H1 (cell line): Measurements from ENCODE around the gene SHMT2.

Source experiments
- EZH2 ChIP-seq: fragments of 200-600 bp; sonication (generic); IDR thresholded peaks from 2 replicates; pipeline ENCODE4 v1.7.1; 2012; ENCODE audit warnings: low read depth, mild to moderate bottlenecking, moderate library complexity, low read length, inconsistent platforms; ENCODE audit not compliant: severe bottlenecking
- GABPA ChIP-seq: IDR thresholded peaks from 2 replicates; pipeline ENCODE4 v1.6.1; 2011; ENCODE audit warnings: mild to moderate bottlenecking, low read length, moderate library complexity, borderline replicate concordance; ENCODE audit not compliant: insufficient read depth
- POLR2A ChIP-seq, 2 experiments: IDR thresholded peaks; 1 replicate in 1 of 2; 2 replicates in 1 of 2; pipeline ENCODE4 v1.6.1; 2011; ENCODE audit warnings: low read depth in 2 of 2, low read length in 2 of 2, mild to moderate bottlenecking in 2 of 2; ENCODE audit errors: control extremely low read depth in 1 of 2
- POLR2AphosphoS5 ChIP-seq: IDR thresholded peaks from 2 replicates; pipeline ENCODE4 v1.6.1; 2011; ENCODE audit warnings: low read depth, low read length
- RAD21 ChIP-seq, 2 experiments: IDR thresholded peaks in 1 of 2; conservative IDR thresholded peaks in 1 of 2; 2 replicates each; pipeline ENCODE4 v1.6.1; 2011; ENCODE audit warnings: low read depth in 2 of 2, low read length in 2 of 2, improper control_type of control experiment in 1 of 2, inconsistent platforms in 1 of 2, mild to moderate bottlenecking in 1 of 2, moderate library complexity in 1 of 2
- RNF2 ChIP-seq: fragments of 200-900, 300-1000 bp; sonication (generic); IDR thresholded peaks from 2 replicates; pipeline ENCODE4 v1.7.1; 2016; ENCODE audit warnings: borderline replicate concordance, low read depth, mild to moderate bottlenecking, antibody characterized with exemption, low read length; ENCODE audit not compliant: poor library complexity, severe bottlenecking; ENCODE audit errors: missing control alignments
- USF2 ChIP-seq: IDR thresholded peaks from 2 replicates; pipeline ENCODE4 v1.6.1; 2011; ENCODE audit warnings: low read length, improper control_type of control experiment
- ZNF274 ChIP-seq: IDR thresholded peaks from 2 replicates; pipeline ENCODE4 v1.7.0; 2012; ENCODE audit warnings: low read length, borderline replicate concordance; ENCODE audit errors: extremely low read depth
- TF ChIP-seq, protein P1 (sequence below): IDR thresholded peaks from 2 replicates; pipeline ENCODE4 v1.6.1; 2012; ENCODE audit warnings: inconsistent platforms
- TF ChIP-seq, protein P2 (sequence below), 3 experiments: IDR thresholded peaks; 1 replicate in 2 of 3; 2 replicates in 1 of 3; pipeline versions ENCODE4 v1.5.1 to v1.6.1; 2011; ENCODE audit warnings: low read length in 3 of 3, mild to moderate bottlenecking in 3 of 3, inconsistent platforms in 2 of 3, low read depth in 1 of 3, moderate library complexity in 1 of 3; ENCODE audit not compliant: insufficient read depth in 1 of 3; ENCODE audit errors: control extremely low read depth in 1 of 3

DNA sequence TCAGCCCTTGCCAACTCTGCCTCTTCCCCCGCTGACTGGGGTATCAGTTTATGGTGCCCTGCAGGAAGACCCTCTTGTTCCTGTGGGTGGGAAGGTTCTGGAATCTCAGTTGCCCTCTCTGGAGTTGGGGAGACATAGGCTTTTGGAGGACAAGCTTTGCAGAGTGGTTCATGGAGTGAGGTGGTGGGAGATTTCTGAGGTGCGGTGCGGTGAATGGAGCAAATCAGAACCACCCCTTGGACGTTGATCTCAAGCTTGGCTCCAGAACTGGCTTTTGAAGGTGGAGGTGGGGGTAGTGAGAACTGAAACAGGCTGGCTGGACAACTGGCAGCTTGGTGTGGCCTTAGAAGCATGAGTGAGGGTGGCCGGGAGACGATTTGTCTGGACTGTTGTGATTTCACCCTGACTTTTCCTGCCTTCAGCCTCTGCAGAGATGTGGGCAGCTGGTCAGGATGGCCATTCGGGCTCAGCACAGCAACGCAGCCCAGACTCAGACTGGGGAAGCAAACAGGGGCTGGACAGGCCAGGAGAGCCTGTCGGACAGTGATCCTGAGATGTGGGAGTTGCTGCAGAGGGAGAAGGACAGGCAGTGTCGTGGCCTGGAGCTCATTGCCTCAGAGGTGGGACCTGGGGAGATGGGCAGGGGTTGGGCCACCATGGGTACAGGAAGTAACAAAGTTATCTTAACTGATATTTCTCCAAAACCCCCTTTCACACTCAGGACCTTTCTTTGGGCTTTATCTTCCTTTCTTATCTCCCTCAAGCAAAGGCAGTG, 1.1 kb downstream of the SHMT2 start:
- TF ChIP-seq USF2, result no peak
- no peak for TF ChIP-seq GABPA
- TF ChIP-seq POLR2AphosphoS5, result no peak
- TF ChIP-seq RAD21 (IDR thresholded peaks at IDR 0.05 in 1 of 2, conservative IDR thresholded peaks at IDR 0.05 in 1 of 2; ENCODE audit: low read depth in 2 of 2, low read length in 2 of 2), result no peak
- TF ChIP-seq, protein P1, sequence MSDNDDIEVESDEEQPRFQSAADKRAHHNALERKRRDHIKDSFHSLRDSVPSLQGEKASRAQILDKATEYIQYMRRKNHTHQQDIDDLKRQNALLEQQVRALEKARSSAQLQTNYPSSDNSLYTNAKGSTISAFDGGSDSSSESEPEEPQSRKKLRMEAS, result no peak
- TF ChIP-seq, protein P2, sequence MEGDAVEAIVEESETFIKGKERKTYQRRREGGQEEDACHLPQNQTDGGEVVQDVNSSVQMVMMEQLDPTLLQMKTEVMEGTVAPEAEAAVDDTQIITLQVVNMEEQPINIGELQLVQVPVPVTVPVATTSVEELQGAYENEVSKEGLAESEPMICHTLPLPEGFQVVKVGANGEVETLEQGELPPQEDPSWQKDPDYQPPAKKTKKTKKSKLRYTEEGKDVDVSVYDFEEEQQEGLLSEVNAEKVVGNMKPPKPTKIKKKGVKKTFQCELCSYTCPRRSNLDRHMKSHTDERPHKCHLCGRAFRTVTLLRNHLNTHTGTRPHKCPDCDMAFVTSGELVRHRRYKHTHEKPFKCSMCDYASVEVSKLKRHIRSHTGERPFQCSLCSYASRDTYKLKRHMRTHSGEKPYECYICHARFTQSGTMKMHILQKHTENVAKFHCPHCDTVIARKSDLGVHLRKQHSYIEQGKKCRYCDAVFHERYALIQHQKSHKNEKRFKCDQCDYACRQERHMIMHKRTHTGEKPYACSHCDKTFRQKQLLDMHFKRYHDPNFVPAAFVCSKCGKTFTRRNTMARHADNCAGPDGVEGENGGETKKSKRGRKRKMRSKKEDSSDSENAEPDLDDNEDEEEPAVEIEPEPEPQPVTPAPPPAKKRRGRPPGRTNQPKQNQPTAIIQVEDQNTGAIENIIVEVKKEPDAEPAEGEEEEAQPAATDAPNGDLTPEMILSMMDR (IDR thresholded peaks at IDR 0.05; ENCODE audit: control extremely low read depth in 1 of 3, insufficient read depth in 1 of 3, low read depth in 1 of 3, low read length in 3 of 3), result no peak
- TF ChIP-seq EZH2, result no peak
- no peak for TF ChIP-seq RNF2
- no peak for TF ChIP-seq POLR2A (IDR thresholded peaks at IDR 0.05; ENCODE audit: control extremely low read depth in 1 of 2, low read depth in 2 of 2, low read length in 2 of 2)
- no peak for TF ChIP-seq ZNF274
